ENCODE measurements around the gene POLK.
"Not testable (repeated sequence)": the region's sequence is repeated elsewhere in the genome, so short reads cannot be mapped to it uniquely, and the experiment has no call there.

The POLK gene

DNA sequence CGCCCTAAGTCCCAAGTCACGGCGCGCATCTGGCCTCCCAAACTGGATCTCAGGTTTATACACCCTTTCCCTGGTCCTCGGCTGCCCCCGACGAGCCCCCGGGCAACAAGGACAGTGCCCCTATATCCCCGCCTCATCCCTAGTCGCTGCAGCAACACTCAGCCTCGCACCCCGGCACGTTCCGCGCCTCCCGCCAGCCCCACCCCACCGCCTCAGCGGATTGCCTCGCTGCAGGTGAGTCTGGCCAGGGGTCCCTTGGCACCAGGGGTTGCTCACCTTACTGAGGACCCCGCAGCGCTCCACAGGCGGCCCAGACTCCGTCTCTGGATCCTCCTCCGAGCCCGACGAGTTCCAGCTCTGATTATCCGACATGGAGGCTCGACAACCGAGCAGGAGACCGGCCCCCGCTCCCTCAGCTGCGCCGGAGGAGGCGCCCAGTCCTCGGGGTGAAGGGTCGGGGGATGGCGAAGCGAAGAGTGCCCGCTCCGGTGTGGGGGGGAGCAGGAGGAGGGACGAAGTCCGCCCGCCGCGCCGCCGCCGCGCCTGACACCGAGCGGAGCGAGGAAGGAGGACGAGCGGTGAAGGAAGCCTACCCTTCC, 756 bp upstream of the POLK start:
- peak; percentile 6 for DNase-seq

DNA sequence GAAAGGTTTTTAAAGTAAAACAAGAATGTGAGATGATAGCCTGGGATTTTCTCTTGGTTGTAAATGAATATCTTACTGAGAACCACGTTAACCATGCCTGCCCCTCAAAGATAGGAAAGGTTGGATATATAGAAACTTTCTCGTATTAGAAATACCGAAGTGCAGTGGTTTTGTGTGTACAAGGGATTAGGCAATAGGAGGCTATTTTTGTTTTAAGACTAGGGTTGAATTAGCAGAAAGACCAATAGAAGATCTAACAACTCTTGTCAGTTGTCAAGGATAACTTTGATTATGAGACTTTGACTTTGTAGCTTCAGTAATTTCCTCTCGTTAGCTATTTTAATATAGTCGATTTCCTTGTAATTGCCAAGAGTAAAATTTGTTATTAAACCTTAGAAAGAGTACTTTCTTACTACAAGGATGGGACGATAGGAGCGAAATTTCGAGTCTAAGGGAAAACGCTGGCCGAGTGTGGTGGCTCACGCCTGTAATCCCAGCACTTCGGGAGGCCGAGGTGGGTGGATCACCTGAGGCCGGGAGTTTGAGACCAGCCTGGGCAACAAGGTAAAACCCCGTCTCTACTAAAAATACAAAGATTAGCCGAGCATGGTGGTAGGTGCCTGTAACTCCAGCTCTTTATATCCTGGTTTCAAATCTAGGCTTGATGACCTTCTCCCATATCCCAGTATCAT, 838 bp downstream of the POLK start:
- no peak for DNase-seq

DNA sequence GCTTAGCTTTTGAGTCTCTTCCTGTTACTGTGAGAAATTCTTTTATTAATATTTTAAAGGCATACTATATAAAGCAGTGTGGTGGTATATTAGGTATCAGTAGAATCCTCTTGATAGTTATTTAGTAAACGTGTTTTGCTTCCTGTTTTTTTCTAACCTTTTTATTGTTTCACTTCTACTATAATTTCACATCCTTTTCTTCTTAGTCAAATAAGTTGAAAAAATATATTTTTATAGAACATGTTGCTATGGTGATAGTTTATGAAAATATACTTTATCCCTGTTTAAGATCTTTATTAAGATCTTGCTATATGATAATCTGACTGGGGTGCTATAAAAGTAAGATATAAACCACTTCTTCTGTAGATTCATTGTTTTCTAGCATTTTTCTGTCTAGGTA, 2.1 kb downstream of the POLK start:
- DNase-seq: no peak

DNA sequence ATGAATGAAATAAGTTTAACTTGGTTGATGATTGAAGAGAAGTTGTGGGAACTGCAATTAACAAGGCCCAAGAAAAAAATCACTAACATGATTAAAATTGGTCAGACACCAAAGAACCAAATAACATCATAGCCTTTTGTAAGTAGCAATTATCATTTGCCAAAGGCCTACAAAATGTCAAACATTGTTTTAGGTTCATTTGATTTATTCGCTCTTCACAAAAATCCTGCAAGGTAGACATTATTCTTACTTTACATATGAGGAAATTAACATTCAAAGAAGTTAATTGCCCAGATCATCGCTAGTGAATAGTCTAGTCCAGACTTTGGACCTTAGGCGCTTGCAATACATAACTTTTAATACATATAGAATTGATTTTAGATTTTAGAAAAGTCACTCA, 2.6 kb downstream of the POLK start:
- no peak for DNase-seq

DNA sequence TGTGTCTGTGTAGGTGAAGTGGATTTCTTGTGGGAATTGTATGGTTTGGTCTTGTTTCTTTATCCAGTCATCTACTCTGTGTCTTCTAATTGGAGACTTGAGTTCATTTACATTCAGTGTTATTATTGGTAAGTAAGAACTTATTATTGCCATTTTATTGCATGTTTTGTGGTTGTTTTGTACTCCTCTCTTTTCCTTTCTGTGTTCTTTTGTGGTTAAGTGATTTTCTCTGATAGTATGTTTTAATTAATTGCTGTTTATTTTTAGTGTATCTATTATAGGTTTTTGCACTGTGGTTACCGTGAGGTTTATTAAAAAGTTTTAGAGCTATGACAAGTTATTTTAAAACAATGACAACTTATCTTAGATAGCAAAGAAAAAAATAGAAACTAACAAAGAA, 8.1 kb downstream of the POLK start:
- no peak for DNase-seq

DNA sequence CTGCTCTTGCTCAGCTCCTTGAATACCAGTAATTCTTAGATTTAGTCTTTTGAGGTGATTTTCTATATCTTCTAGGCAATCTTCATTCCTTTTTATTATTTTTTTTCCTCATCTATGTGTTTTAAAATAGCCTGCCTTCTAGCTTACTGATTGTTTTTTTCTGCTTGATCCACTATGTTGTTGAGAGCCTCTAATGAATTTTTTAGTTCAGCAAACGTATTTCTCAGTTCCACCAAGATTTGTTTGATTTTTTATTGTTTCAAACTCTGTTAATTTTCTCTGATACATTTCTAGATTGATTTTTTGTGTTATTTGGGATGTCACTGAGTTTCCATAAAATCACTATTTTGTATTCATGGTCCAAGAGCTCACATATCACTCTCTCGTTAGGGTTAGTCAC, 9.5 kb downstream of the POLK start:
- no peak for DNase-seq

DNA sequence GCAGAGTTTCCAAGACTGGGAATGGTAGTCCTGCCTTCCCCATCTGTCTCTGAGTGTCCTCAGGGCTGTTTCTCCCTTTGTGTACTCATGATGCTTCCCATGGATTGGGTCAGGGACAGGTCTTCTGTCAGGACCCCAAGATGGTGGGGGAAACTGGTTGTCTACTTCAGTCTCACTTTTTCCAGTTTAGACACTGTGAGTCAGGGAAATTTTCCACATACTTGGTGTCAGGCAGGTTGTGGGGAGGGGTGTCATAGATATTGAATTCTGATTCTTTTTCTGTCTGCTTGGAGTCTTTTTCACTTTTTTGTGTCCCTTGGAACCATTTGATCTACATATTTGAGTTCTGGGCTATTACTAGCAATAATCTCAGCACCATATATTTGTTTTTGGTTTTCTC, 10.3 kb downstream of the POLK start:
- no peak for DNase-seq

DNA sequence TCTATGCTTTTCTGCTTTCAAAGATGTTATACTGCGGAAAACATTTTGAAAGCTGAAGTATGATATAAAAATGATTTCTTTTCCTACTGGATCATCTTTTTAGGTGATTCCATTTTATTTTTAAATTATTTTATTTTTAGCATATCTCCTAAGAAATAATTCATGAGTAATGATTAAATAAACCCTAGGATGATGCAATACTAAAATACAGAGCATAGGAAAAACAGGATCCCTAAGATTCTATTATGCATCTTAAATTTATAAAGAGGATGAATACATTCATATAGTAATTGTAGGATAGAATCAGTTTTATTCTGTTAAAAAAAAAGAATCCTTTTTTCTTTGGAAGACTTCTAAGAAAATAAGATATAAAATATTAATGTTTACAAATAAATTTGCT, 10.9 kb downstream of the POLK start:
- no peak for DNase-seq

DNA sequence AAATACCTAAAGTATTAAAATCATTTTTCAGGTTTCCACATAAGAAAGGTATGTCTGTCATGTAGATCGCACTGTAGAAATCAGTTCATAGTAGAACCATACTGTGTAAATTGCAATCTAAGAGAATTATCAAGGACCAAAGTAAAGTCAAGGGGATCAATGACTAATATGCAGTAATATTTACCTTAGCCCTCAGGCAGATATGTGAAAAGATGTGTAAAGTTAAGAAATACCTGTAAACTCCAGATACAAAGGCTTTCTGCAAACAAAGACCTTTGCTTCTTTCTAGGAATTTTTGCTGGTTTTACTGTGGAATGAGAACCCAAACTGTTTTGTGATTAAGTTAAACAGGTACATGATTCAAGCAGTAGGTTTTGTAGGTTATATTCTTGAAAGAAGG, 11.6 kb downstream of the POLK start:
- no peak for DNase-seq

DNA sequence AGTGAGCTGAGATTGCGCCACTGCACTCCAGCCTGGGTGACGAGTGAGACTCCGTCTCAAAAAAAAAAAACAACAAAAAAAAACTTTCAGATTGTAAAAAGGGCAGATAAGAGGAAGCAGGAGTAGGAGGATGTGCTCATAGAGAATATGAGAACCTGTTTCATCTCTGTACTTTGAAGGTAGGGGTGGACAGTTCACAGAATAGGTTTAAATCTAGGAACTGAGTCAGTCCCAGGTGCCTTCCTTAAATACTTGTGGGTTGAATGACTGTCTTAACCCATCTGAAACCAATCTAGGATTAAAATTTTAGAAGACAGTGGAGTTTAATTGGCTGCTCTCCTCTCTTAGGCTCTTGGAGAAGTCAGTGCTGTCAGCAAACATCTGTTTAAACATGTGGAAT, 12.4 kb downstream of the POLK start:
- no peak for DNase-seq

DNA sequence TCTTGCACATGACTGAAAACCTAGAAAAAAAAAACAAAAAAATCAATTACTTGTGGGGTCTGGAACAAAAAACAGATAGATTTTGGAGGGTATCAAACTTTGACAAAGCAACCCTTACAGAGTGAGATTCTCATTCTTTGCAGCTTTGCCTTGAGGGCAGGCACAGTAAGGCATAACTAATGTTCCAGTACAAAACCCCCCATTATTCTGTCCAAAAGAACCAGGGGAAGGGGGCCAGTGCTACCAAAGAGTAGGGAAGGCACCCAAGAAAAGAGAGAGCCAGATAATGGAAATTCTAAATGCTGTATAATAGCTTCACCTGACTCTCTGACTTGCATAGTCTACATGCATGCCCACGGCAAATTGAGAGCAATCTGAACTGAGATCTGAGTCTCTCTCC, 12.9 kb downstream of the POLK start:
- no peak for DNase-seq

DNA sequence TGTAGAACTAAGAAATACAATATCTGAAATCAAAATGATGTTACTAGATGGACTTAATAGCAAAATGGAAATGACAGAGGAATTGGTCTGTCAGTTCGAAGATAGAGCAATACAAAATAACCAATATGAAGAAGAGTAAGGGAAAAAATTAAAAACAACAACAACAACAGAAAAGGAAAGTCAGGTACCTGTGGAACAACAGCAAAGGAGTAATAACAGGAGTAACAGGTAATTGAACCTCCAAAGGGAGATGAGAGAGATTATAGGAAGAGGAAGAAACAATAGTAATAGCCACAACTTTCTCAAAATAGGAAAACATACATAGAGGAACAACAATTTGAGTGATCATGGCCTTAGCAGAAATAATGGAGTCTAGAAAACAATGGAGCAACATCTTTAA, 13.7 kb downstream of the POLK start:
- DNase-seq: no peak

DNA sequence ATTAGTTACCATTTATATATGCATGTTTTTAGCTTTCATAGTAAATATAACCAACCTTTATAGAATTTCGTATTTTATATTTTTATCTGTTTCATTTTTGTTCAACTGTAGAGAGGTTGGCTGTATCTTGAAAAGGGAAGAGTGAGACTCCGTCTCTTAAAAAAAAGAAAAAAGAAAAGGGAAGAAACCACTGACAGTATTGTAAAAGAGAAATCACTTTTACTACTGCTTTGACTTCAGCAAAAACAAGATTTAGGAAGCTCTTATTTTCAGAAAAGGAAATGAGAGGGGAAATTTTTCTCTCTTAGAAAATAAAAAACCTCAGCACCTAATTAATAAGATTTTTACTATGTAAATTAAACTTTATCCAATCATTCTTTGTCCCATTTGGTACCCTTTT, 14.4 kb downstream of the POLK start:
- no peak for DNase-seq

DNA sequence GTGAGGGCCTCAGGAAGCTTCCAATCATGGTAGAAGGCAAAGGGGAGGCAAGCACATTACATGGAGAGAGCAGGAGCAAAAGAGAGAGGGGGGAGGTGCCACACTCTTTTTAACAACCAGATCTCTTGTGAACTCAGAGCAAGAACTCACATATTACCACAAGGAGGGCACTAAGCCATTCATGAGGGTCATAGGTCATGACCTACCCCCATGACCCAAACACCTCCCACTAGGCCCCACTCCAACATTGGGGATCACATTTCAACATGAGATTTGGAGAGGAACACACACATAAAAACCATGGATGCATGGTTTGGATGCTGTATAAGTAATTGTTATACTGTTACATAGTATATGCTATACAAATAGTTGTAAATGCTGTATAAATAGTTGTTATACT, 17.5 kb downstream of the POLK start:
- no peak for DNase-seq

DNA sequence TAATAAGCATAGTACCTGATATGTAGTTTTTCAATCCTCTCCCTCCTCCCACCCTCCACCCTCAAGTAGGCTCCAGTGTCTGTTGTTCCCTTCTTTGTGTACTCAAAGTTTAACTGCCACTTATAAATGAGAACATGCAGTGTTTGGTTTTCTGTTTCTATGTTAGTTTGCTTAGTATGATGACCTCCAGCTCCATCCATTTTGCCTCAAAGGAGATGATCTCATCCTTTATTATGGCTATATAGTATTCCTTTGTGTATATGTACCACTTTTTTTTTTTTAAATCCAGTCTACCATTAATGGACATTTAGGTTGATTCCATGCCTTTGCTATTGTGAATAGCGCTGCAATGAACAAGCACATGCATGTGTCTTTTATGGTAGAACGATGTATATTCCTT, 20.5 kb downstream of the POLK start:
- DNase-seq: no peak

DNA sequence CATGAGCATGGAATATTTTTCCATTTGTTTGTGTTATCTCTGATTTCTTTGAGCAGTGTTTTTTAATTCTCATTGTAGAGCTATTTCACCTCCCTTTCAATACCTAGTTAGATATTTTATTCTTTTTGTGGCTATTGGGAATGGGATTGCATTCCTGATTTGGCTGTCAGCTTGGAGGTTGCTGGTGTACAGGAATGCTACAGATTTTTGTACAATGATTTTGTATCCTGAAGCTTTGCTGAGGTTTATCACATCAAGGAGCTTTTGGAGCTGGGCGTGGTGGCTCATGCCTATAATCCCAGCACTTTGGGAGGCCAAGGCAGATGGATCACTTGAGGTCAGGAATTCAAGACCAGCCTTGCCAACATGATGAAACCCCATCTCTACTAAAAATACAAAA, 22.0 kb downstream of the POLK start:
- DNase-seq: not testable (repeated sequence)

DNA sequence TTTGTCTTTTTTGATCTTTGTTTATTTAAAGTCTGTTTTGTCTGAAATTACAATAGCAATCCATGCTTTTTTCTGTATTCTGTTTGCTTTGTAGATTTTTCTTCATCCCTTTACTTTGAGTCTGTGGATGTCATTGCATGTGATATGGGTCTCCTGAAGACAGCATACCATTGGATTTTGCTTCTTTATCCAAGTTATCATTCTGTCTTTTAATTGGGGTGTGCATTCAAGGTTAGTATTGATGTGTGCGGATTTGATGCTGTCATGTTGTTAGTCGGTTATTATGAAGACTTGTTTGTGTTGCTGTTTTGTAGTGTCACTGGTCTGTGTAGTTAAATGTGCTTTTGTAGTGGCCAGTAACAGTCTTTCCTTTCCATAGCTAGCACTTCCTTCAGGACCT, 23.0 kb downstream of the POLK start:
- no peak for DNase-seq

DNA sequence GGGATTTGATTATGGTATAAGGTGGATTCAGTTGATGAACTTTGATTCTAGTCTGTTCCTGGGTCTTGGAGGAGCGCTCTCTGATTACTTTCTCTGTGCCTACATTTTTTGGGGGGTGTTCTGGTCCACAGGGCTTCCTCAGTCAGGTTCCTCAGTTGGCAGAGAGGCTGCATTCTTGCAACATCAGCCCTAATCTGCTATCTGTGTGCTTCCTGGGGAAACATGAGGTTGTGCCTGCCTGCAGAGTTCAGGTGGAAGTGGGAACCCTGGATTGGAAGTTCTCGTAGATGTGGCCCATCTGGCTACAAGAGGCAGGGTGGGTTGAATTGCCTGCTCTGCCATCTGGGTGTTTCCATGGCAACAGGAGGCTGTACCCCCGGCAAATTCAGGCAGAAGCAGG, 24.5 kb downstream of the POLK start:
- DNase-seq: no peak

DNA sequence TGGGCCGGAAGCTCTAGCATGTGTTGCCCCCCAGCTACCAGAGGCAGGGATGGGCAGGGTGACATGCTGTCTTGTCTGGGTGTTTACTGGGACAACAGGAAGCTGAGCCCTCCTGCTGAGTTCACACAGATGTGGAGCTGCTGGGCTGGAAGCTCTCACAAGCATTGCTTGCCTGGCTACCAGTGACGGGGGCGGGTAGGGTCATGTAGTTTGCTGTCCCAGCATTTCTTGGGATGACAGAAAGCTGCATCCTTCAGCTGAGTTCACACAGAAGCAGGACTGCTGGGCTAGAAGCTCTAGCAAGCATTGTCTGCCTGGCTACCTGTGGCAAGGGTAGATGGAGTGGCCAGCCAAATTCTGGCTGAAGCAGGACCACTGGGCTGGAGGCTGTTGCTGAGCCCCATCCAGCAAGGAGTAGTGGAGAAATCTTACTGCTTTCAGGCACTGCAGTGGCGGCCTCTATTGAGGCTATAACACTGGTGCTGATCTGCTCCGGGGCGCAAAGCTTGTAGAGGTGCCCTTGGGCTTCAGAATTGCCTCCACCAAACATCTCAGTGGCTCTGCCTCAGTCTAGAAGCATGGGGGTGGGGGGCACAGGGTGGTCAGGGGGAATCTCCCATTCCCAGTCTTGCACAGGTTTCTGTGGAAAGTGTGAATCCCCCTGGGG, 25.1 kb downstream of the POLK start:
- no peak for DNase-seq

DNA sequence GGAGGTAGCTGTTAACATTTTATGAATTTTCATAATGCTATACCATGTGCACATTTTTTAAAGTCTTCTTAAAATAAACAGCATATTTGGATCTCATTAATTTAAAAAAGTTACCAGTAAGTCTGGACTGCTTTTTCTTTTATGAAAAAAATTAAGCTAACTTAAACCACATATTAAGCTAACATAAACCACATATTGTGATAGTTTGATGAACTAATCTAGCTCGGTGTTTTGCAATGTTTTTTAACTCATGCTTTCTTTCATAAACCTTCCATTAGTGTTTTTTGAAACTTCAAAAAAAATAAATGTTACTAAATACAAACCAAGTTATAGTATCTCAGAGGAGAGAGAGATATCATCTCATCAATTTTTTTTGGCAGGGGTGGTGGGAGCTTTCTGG, 26.5 kb downstream of the POLK start:
- DNase-seq: no peak

DNA sequence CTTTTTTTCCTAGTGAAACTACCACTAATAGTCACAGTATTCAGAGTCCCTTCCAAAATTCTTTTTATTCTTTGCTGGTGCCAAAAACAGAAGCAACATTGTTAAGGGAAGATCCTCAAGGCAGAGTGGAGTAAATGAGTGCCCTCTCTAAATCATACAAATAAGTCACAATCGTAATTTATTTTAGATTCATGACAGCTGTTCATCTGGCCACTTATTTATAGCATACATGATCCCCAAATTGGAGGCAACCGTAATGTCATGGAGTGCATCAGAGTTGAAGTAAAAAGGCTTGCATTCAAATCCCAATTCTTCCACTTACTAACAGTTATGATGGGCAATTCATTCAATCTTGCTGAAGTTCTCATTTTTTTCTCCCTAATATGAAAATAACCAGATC, 33.4 kb downstream of the POLK start:
- no peak for DNase-seq

DNA sequence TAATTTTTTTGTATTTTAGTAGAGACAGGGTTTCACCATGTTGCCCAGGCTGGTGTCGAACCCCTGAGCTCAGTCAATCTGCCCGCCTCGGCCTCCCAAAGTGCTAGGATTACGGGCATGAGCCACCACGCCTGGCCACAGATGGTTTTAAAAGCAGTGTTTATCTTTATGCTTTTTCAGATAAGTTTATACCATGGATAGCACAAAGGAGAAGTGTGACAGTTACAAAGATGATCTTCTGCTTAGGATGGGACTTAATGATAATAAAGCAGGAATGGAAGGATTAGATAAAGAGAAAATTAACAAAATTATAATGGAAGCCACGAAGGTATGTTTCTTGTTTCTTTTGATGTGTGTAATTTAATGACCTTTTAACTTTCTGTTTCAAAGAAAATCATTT, 35.1 kb downstream of the POLK start:
- no peak for DNase-seq

DNA sequence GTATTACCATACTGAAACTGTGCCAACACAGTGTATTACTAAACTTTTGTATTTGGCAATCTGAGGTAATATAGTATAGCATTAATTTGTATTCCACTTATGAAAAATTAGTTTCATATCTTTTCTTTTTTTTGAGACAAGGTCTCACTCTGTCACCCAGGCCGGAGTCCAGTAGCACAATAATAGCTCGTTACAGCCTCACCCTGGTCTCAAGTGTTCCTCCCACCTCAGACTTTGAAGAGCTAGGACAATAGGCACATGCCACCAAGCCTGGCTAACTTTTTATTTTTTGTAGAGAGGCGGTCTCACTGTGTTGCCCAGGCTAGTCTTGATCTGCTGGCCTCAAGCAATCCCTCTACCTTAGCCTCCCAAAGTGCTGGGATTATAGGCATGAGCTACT, 36.1 kb downstream of the POLK start:
- DNase-seq: no peak

DNA sequence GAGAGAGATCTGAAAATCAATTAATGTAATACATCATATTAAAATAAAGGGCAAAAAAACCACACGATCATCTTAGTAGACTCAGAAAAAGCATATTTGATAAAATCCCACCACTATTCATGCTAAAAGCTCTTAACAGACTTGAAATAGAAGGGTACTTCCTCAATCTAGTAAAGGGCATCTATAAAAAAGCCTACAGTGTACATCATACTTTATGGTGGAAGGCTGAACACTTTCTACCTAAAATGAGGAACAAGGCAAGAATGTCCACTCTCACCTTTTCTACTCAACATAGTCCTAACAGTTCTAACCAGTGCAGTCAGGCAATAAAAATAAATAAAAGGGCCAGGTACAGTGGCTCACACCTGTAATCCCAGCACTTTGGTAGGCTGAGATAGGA, 38.9 kb downstream of the POLK start:
- DNase-seq: no peak

DNA sequence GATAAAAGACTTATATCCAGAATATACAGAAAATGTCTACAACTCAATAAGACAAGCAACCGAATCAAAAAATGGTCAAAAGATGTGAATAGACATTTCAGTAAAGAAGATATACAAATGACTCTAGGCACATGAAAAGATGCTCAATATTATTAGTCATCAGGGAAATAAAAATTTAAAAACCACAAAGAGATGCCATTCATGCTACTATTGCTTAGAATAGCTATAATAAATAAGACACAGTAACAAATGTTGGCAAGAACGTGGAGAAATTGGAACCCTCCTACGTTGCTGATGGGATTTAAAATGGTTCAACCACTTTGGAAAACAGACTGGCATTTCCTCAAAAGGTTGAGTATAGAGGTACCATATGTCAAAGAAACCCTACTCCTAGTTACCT, 39.8 kb downstream of the POLK start:
- no peak for DNase-seq

Data from NCI-H1092 (cell line).